ENCODE data around the gene HEPN1.
"Not testable (repeated sequence)": the region's sequence is repeated elsewhere in the genome, so short reads cannot be mapped to it uniquely, and the experiment has no call there.

Gene HEPN1

GRCh38 chr11:124955035-124955434, 36.0 kb downstream of the HEPN1 start:
- Mint-ChIP-seq H3K4me3 (no peak overlapping the region), H3K27me3 (no peaks in the 10 kb centered on the region), H3K27ac (no peak overlapping the region), H3K9me3 (no peaks in the 10 kb centered on the region), H3K36me3 (ENCODE audit: low read depth) (no peaks in the 10 kb centered on the region), H3K4me1 (no peaks in the 10 kb centered on the region)
- DNase-seq: no peak
- no peak for ATAC-seq

DNA sequence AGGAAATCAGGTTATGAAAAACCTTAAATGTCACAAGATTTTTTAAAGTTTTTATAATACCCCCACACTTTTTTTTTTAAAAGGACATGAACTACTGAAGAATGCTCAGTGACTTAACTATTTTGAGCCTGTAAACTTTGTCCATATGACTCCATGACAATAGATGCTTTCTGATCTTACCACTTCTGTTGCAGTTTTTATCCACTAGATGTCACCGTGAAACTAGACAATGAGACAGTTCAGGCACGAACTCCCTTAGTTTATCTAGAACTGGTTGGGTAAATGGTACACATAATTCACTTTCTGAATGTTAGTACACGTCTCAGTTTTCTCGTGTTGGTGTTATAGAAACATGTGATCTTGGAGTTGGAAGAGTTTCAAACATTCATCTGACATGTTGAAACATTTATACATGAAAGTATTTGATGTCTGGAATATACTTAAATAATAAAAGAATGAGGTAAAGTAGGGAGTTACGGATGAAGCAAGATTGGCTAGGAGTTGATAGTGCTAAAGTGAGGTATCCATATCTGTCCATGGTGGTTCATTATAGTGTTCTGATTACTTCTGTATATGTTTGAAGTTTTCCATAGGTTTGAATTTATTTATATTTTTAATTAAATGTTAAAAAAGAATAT, 43.0 kb downstream of the HEPN1 start:
- DNase-seq (no peak), ATAC-seq (peak; percentile 88)
- H3K27ac Mint-ChIP-seq: no peak overlapping the region
- H3K9me3 Mint-ChIP-seq: no peaks in the 10 kb centered on the region
- no peak overlapping the region for H3K4me3 Mint-ChIP-seq
- no peaks in the 10 kb centered on the region for H3K4me1 Mint-ChIP-seq
- no peaks in the 10 kb centered on the region for H3K27me3 Mint-ChIP-seq
- H3K36me3 Mint-ChIP-seq (ENCODE audit: low read depth): peaks cover 2% of the 10 kb centered on the region

GRCh38 chr11:124968197-124968596, 49.1 kb downstream of the HEPN1 start:
- H3K36me3 Mint-ChIP-seq (ENCODE audit: low read depth); H3K4me3 Mint-ChIP-seq; ATAC-seq; H3K4me1 Mint-ChIP-seq; H3K9me3 Mint-ChIP-seq; DNase-seq; H3K27me3 Mint-ChIP-seq; H3K27ac Mint-ChIP-seq: not testable (repeated sequence)

All from activated naive CD8-positive, alpha-beta T cell treated with anti-CD3 and anti-CD28 coated beads, Interleukin-2, amount 50 U/mL, for 24 hours (primary cell).